Tibial artery (tissue), 4 donors: ENCODE data around the gene HTR1B.

ENCODE experiments used
- DNase-seq, 2 donors: peaks; one replicate each; pipeline ENCODE4 v3.0.0-alpha.2; 2019
- H3K27ac ChIP-seq, 2 donors: fragments of 200-600 bp; sonication (generic) in 1 of 2; 1 replicate in 1 of 2; 2 replicates in 1 of 2; pipeline ENCODE4 v1.5.1; 2018 to 2019; ENCODE audit warnings: mild to moderate bottlenecking in 1 of 2
- H3K27me3 ChIP-seq, 2 donors: fragments of 200-600 bp; sonication (generic) in 1 of 2; one replicate each; pipeline versions ENCODE4 v1.5.1 to v1.6.0; 2016 to 2019
- H3K36me3 ChIP-seq, 3 donors: fragments of 200-600 bp; sonication (generic) in 2 of 3; one replicate each; pipeline ENCODE4 v1.5.1; 2016 to 2019; ENCODE audit warnings: mild to moderate bottlenecking in 2 of 3
- H3K4me1 ChIP-seq, 4 donors: fragments of 200-600 bp; sonication (generic) in 2 of 4; 1 replicate in 3 of 4; 2 replicates in 1 of 4; pipeline ENCODE4 v1.5.1; 2016 to 2019
- H3K4me3 ChIP-seq, 2 donors: fragments of 200-600 bp; sonication (generic) in 1 of 2; 1 replicate in 1 of 2; 2 replicates in 1 of 2; pipeline ENCODE4 v1.5.1; 2018 to 2019; ENCODE audit warnings: mild to moderate bottlenecking in 2 of 2
- H3K9me3 ChIP-seq, 3 donors: fragments of 200-600 bp; sonication (generic) in 1 of 3; one replicate each; pipeline ENCODE4 v1.5.1; 2016 to 2019
- CTCF ChIP-seq, 2 experiments: fragments of 200-600 bp in 1 of 2; fragments of 450-650 bp in 1 of 2; IDR thresholded peaks; one replicate each; pipeline ENCODE4 v1.5.1; 2017 to 2019; ENCODE audit warnings: antibody characterized with exemption in 2 of 2, mild to moderate bottlenecking in 1 of 2, moderate library complexity in 1 of 2
- intact Hi-C: fragments of 100-400 bp; cut with DNase I; formaldehyde crosslinking; loops from one replicate; pipeline ENCODE4 v1.15.0; 2023; ENCODE audit warnings: low total_unique reads

HTR1B gene

GRCh38 chr6:77455271-77455670 is 8.0 kb downstream of the HTR1B start:
- no peaks in the 10 kb centered on the region for H3K27me3 ChIP-seq
- intact Hi-C loops: loop anchor here (5.0 to 10.0 kb wide), 2 partner anchors 570 to 773 kb away; no protein-coding TSS in a partner anchor
- no peaks in the 10 kb centered on the region for H3K9me3 ChIP-seq
- peaks cover 0 to 72% (median 5%) of the 10 kb centered on the region in 4 donors for H3K4me1 ChIP-seq
- TF ChIP-seq CTCF (IDR thresholded peaks at IDR 0.05): no peak
- no peak overlapping the region for H3K4me3 ChIP-seq
- DNase-seq: no peak
- no peaks in the 10 kb centered on the region for H3K36me3 ChIP-seq
- H3K27ac ChIP-seq: peak overlapping the region; percentile 55 to 93

DNA sequence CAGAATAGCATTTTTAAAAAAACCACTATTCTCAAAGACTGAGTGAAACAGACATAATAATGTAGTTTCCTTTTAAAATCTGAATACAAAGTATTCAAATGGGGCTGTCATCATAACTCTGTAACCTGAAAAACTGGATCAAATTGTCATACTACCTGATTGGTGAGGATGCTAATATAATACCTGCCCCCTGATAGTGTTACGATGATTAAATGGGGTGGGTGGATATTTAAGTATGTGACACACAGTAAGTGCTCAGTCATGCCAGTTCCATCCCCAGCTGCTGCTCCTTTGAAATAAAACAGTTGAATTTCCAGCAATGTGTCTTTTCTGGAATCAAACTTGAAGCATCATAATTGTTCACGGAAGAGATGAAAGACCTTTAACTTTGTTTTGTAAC is 8.9 kb downstream of the HTR1B start:
- H3K27me3 ChIP-seq: no peaks in the 10 kb centered on the region
- TF ChIP-seq CTCF (IDR thresholded peaks at IDR 0.05): no peak
- peak overlapping the region; percentile 55 to 93 for H3K27ac ChIP-seq
- H3K9me3 ChIP-seq: no peaks in the 10 kb centered on the region
- DNase-seq: no peak
- H3K36me3 ChIP-seq: no peaks in the 10 kb centered on the region
- intact Hi-C loops: loop anchor here (10.0 kb wide), 1 partner anchor 570 kb away; no protein-coding TSS in a partner anchor
- no peak overlapping the region for H3K4me3 ChIP-seq
- H3K4me1 ChIP-seq: peaks cover 0 to 75% (median 5%) of the 10 kb centered on the region in 4 donors

- intact Hi-C loops: loop anchor here (10.0 kb wide), 1 partner anchor 567 kb away; no protein-coding TSS in a partner anchor
- no peak for TF ChIP-seq CTCF (IDR thresholded peaks at IDR 0.05)
- Histone ChIP-seq H3K27ac (peak overlapping the region; percentile 14 to 93), H3K4me1 (peaks cover 0 to 75% (median 8%) of the 10 kb centered on the region in 4 donors), H3K27me3 (no peaks in the 10 kb centered on the region), H3K36me3 (no peaks in the 10 kb centered on the region), H3K9me3 (no peaks in the 10 kb centered on the region), H3K4me3 (no peak overlapping the region)
- no peak for DNase-seq
Measured at GRCh38 chr6:77451466-77451865, 11.8 kb downstream of the HTR1B start.

- H3K4me1 ChIP-seq: peaks cover 0 to 69% (median 6%) of the 10 kb centered on the region in 4 donors
- peak overlapping the region; percentile 14 to 93 for H3K27ac ChIP-seq
- H3K4me3 ChIP-seq: no peak overlapping the region
- intact Hi-C loops: loop anchor here (10.0 kb wide), 1 partner anchor 566 kb away; no protein-coding TSS in a partner anchor
- H3K36me3 ChIP-seq: no peaks in the 10 kb centered on the region
- peak in 1 of 2 experiments; percentile 23 for TF ChIP-seq CTCF (IDR thresholded peaks at IDR 0.05)
- no peaks in the 10 kb centered on the region for H3K27me3 ChIP-seq
- DNase-seq: no peak
- no peaks in the 10 kb centered on the region for H3K9me3 ChIP-seq
Measured at GRCh38 chr6:77450924-77451323, 12.4 kb downstream of the HTR1B start.

- H3K4me1 ChIP-seq: peaks cover 0 to 46% (median 4%) of the 10 kb centered on the region in 4 donors
- no peak for TF ChIP-seq CTCF (IDR thresholded peaks at IDR 0.05)
- no peaks in the 10 kb centered on the region for H3K36me3 ChIP-seq
- DNase-seq: no peak
- H3K27me3 ChIP-seq: no peaks in the 10 kb centered on the region
- peak overlapping the region; percentile 6 to 43 for H3K27ac ChIP-seq
- H3K9me3 ChIP-seq: peaks cover 0 to 2% (median 0%) of the 10 kb centered on the region in 3 donors
- intact Hi-C loops: no loop called here
- H3K4me3 ChIP-seq: no peak overlapping the region
Measured at GRCh38 chr6:77448546-77448945, 14.7 kb downstream of the HTR1B start.
